GM21619 (cell line): Measurements from ENCODE around the gene DNAJC22.
"Not testable (repeated sequence)": the region's sequence is repeated elsewhere in the genome, so short reads cannot be mapped to it uniquely, and the experiment has no call there.

ENCODE experiments used
- ATAC-seq: cut with Tn5 transposase; IDR thresholded peaks from one replicate; pipeline ENCODE4 v1.9.1; 2021; ENCODE audit not compliant: unreplicated experiment

DNAJC22 gene

DNA sequence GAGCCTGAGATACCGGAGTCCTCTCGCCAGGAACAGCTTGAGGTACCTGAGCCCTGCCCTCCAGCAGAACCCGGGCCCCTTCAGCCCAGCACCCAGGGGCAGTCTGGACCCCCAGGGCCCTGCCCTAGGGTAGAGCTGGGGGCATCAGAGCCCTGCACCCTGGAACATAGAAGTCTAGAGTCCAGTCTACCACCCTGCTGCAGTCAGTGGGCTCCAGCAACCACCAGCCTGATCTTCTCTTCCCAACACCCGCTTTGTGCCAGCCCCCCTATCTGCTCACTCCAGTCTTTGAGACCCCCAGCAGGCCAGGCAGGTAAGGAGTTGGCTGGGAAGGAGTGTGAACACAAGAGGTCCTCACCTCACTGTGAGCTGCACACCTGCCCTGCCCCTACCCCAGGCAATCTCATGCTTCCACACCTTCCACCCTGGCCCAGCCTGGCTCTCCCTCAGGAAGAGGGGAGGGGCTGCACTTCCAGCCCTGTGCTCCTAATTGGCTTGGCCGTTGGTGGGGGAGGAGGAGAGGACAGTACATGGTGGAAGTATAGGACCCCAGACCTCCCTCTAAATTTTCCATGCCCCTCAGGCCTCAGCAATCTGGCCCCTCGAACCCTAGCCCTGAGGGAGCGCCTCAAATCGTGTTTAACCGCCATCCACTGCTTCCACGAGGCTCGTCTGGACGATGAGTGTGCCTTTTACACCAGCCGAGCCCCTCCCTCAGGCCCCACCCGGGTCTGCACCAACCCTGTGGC is 15.9 kb upstream of the DNAJC22 start:
- ATAC-seq: no peak

DNA sequence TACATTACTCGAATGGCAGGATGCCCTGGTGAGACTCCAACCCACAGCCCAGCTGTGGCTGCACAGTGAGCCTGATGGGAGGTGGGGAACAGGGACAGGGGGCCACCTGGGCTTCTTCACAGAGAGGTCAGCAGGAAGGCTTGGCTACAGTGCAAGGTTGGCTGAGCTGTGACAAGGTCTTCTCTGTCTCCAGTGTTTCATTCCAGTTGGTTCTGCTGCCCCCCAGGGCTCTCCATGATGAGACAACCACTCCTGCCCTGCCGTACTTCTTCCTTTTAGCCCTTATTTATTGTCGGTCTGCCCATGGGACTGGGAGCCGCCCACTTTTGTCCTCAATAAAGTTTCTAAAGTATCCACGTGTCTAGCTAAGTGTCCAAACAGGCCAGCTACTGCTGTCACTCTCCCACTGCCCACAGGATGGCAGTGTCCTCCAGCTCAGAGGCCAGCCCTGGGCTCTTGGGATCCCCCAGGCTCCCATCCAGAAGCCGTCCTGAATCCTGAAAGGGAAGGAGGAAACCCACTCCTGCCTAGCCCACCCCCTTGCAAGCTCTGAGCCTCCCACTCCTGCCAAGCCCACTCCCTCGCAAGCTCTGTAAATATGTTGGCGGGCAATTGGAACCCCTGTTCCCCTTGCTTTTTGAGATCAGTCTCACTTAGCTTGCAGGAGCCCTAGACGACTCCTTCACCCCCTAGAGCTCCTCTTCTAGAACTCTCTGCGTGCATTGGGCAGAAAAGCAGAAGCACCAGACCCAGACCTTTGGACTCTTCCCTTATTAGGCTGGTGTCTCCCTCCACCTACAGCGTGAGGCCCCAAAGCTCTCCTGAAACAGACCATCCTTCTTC is 15.1 kb upstream of the DNAJC22 start:
- ATAC-seq: no peak

DNA sequence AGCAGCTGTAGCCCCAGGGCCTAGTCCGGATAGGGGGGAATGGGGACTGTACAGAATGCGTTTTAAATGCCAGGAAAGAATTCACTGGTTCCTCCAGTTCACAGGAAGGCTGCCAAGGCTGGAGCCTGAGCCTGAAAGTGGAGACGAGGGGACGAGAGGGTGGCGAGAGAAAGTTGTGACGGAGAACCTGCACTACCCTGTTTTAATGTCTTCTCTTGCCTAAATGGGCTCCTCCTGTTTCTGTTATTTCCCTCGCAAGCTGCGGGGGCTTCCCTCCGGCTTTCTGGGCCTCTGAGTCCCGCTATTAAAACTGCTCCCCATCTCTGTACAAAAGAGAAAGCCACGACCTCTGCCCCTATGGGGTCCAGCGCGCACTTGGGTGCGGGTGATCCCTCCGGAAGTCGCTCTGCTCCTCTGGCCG is 14.2 kb upstream of the DNAJC22 start:
- ATAC-seq: no peak

DNA sequence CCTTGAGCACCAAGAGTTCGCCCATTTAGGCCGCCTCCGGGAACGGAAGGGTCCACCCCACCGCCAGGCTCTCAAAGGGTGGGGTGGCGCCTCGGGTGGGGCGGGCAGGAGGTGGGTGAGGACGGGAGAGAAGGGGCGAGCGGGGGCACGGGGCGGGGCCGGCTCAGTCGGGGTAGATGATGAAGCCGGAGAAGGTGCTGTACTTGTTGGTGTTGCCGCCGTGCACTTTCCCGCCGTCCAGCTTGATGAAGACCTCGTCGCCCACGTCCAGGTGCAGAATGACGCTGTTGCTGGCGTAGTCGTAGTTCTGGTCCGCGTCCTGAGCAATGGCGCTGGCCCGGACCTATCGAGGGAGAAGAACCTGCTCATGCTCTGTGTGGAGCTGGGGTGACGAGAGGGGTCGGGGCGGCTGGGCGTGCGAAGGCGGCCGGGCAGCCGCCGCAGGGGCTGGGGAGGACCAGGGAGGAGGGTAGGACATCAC is 13.8 kb upstream of the DNAJC22 start:
- ATAC-seq: no peak

- not testable (repeated sequence) for ATAC-seq
Observed at GRCh38 chr12:49333778-49334177, 12.9 kb upstream of the DNAJC22 start.

DNA sequence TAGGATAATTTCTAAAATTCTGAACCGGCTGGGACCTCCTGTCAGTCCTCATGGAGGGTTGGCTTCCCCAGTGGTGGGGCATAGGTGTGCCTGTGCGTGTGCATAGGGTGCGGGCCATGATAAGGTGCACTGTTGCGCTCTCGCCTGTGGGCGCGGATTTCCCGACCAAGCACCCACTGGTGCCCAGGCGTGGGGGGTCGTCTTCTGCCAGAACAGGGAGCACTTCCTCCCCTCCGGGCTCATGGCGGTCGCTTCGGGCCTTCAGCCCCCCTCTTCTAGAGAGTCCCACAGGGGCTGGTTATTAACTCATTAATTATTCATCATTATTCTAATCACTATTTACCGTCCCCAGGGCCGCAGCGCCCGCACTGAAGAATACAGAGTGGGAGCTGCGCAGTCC is 12.5 kb upstream of the DNAJC22 start:
- no peak for ATAC-seq

DNA sequence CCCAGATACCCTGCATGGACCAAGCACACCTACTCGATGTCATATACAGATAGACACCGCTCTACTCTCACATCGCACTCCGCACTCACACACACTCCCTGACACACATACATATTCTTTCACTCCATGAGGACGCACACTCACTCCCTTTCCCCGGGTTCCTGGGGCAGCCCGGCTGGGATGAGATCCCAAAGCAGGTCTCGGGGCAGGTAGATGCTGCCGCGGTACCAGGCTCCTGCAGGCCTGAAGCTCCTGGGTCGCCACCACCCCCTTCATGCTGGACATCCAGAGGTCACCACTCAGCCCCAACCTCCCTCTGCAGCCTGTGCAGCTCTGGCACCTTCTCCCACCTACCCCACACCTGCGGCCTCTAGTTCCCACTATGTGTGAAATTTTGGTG is 12.0 kb upstream of the DNAJC22 start:
- no peak for ATAC-seq

DNA sequence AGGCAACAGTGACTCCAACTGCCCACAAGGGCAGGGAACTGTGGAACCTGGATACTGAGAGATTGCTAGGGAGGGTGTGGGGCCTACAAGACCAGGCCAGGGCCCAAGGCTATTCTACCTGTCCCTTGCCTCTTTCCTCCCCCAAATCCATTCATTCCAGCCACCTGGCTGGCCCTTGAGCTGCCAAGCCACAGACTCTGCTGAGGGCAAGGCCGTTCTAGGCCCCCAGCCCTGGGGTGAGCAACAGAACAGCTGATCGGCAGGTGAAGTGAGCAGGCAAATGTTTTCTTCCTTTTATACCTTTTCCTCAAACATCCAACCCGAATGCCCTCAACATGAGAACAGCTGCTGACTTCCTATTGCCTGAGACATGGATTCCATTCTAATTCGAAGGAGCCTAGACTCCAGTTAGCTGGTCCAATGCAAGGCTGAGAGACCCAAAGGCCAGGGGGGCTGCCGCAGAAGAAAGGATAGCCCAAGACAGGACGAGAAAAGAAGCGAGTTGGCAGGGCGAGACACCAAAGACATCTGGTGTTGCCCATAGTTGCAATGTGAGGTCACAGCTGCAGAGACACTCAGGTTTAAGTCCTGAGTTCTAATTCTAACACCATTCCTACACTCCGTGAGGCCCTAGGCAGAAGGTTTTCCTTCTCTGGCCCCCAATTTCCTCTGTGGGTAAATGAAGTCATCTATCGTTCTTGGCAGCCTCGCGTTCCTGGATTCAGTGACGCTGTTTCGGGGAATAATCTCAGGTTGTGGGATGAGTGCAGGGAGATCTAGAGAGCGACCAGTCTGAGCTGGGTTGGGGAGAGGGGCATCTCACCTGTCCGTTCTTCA is 11.4 kb upstream of the DNAJC22 start:
- ATAC-seq: no peak

DNA sequence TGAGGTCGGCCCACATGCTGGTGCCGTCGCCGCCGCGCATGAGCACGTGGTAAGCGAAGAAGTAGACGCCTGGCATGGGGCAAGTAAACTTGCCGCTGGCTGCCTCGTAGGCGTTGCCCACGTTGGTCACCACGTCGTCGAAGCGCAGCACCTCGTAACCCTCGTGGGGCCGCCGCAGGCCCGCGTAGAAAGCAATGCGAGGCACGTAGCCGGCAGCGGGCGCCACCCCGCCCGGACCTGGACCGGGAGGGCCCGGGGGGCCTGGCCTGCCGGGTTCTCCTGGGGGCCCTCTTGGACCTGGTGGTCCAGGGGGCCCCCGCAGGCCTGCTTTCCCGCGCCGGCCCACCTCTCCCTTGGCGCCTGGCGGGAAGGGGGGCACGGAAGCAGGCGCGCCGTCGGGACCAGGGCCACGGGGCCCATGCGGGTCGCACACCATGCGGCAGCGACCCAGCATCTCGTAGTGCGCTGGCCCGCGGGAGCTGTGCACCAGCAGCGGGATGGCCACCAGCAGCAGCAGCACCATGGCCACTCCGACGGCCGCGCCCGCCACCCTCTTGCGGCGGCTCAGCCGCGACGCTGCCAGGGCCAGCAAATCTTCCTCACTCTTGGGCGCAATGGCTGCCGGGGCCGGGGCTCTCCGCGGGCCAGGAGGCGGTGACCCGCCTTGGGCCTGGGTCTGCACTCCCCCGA is 10.6 kb upstream of the DNAJC22 start:
- no peak for ATAC-seq

- peak; percentile 65 for ATAC-seq
Observed at GRCh38 chr12:49336645-49337584, 9.8 kb upstream of the DNAJC22 start, which contains the start of gene C1QL4. C1QL4 (minus strand) TSS chr12:49337188; CDS start chr12:49336477, 711 bp downstream.

DNA sequence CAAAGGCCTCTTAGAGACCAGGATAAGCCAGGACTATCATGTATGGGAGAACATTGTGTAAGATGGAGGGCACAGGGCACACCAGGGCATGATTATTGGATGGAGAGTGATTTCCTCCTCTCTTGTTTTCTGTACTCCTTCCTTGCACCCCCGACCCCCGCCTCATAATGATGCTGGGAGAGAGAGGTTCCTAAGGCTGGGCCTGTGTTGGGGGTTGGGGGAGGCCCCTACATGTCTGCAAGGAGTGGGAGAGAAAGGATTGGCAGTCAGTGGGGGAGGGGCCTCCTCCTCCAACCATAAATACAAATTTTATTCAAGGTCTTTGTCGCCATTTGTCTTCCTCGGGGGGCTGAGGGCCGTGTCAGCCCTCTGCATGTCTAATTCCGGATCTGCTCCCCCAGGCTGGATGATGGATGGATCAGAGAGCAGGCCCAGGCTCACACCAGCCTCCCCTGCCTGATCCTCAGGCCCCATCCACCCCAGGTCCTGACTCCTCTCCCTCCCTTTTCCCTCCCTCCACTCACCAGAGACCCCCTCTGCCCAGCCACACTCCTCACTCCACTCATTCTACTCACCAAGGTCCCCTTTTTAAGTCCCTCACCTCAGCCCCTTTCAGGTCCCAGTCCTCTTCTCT is 7.7 kb upstream of the DNAJC22 start:
- ATAC-seq: no peak

- ATAC-seq: no peak
Observed at GRCh38 chr12:49339464-49339861, 7.2 kb upstream of the DNAJC22 start.

DNA sequence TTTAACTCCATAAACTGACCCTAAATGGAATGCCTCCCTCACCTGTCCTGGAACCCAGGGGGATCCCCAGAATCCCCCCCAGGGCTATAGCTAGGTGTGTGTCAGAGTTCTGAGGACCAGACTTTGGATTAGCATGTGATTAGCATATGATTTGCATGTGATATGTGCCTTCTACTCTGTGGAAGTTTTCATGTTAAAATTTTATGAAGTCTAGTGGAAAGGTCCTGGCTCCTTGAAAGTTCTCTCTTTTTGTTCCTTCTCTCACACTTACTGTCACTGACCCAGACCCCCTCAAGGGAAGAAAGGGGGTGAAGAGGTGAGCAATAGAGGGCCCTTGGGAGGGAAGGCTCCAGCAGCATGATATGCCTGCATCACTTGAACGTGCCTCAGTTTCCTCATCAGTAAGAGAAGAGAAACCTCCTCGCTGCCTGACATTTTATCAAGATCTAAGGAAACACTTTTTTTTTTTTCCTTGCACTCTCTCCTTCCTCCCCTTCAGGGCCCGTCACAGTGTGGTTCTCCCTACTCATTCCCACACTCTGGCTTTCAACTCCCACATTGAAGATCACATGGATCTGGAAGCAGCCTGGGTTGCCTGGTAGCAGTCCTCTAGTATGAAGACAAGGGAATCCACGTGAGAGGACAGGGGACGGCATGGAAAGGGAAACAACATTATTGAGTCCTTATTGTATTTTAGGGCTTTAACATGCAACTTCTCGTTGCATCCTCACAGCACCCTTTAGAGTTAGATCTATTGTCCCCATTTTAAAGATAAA is 6.4 kb upstream of the DNAJC22 start:
- no peak for ATAC-seq

DNA sequence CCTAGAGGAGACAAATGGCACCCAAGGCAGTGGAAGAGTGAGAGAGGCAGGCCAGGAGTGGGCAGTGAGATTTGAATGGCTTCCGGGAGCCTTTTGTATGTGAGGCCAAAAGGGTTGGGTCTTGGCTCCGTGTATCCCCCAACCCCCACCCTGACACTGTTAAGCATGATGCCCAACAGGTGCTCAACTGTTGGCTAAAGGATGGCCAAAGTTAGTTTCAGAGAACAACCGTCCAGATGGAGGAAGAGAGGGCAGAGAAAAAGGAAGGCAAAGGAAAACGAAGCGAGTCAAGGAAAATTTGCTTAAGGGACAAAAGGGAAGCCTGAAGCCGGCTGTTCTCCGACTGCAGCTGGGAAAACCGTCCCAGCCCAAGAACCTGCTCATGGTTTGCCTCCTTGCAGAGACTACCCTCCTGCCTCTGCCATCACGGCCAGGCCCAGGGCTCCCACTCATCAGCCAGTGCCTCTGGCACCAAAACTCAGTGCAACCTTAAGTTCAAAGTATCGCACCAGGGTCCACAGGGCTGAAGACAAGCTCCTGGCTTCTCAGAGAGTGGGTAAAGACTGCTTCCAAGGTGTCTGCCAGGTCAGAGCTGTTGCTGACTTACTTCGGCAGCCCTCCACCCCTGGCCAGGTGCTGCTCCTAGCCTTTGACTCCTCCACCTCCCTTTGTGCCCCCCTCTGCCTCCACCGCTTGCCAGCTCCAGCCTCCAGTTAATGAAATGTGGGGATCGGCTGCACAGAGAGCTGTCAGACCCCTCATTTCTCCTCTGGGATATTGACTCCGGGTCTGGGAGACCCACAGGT is 5.5 kb upstream of the DNAJC22 start:
- ATAC-seq: no peak

DNA sequence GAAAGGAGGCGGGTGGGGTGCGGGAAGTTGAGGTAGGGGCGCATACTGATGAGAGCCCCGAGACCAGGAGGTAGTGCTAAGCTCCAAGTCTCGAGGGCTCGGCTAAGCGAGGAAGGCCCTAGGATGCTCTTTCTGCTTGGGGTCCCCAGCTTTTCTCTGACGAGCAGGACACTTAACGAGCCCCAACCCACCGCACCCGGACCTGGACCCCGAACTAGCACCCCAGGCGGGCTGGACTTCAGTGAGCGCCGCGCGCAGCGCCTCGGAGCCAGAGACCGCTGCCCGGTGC is 5.0 kb upstream of the DNAJC22 start:
- no peak for ATAC-seq

GRCh38 chr12:49342066-49342913 is 4.4 kb upstream of the DNAJC22 start:
- peak; percentile 56 for ATAC-seq
